ENCODE data around the gene RPUSD4.
A peak's percentile ranks its signal among the peaks of the same experiment; 100 is the strongest.

Gene RPUSD4

DNA sequence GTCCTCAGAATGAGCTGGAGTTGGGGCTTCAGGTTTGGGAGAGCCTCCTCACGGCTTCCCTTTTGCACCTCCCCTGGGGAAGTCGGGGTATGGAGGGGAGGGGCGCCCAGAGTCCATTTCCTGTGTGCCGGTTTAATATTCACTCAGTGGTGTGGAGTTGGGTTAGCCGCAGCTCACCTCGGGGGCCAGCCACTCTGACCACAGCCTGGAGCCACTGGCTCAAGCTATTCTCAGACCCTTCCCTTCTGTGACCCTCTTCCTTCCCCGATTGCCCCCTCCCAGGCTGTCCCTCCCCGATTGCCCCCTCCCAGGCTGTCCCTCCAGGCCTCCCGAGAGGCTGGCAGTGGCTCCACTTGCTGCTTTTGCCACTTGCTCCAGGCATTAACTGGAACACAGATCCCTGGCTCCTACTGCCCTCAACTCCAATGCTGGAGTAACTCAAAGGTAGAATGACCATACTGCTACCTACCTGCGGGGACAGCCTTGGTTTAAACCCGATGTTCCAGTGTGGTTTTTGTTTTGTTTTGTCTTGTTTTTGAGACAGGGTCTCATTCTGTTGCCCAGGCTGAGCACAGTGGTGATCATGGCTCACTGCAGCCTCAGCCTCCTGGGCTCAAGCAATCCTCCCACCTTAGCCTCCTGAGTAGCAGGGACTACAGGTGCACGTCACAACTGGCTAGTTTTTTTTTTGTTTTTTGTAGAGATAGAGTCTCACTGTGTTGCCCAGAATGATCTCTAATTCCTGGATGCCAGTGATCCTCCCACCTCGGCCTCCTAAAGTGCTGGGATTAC lies 29.3 kb downstream of the RPUSD4 start:
- no peak for DNase-seq

DNA sequence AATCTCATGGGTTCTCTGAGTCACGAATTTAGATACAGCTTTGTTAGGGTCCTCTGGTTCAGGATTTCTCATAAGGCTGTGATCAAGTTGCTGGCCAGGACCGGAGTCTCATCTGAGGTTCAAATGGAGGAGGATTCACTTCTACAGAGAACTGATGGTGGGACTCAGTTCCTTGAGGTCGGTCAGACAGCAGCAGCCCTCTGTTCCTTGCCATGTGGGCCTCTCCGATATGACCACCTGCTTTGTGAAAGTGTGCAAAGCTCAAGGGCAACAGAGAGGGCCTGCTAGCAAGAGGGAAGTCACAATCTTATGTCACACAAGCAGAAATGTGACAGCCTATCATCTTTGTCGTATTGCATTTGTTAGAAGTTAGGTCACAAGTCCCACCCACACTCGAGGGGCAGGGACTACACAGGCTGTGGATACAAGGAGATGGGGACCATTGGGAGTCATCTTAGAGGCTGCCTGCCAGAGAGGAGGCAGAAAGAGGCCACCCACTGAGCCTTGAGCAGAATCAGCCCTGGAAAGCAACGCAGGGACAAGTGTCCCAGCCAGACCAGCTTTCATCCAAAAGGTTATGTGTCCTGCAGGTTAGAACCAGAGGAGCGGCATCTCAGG lies 34.5 kb downstream of the RPUSD4 start:
- no peak for DNase-seq

DNA sequence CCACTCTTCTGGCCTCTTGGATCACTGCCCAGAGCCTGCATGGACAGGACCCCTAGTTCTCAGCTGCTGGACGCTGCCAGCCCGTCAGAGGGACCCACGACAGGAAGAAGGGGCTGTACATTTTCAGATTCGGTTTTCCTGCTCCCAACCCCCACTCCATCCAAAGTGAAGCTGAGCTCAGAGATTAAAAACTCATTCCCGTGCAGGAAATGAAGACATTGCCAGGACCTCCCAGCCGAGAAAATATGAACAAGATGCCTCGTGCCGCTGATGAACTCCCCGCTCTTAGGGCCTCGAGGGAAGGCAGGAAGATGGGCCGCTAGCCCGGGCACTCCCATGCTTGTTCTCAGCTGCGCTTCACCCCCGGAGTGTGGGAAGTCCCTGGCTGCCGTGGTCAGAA lies 36.1 kb downstream of the RPUSD4 start:
- no peak for DNase-seq

DNA sequence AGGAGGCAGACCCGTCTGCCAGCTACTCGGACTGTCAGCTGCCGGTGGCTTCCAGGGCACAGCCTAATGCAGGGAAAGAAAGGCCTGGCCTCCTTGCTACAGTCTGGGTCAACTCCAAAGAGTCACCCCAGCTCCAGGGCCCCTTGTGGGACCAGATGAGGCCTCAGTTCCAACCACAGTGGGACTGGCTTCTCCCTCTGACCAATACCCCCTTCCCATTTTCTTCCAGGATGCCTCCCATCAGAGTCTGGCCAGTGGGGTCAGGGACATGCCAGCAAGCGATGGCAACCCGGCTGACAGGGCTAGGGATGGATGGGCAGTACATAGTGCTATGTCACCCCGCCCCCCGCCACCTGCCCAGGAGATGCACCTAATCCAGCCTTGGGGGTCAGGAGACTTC lies 36.6 kb downstream of the RPUSD4 start:
- DNase-seq, result no peak

- DNase-seq, result no peak
Measured at GRCh38 chr11:126173257-126173656, 38.2 kb downstream of the RPUSD4 start.

DNA sequence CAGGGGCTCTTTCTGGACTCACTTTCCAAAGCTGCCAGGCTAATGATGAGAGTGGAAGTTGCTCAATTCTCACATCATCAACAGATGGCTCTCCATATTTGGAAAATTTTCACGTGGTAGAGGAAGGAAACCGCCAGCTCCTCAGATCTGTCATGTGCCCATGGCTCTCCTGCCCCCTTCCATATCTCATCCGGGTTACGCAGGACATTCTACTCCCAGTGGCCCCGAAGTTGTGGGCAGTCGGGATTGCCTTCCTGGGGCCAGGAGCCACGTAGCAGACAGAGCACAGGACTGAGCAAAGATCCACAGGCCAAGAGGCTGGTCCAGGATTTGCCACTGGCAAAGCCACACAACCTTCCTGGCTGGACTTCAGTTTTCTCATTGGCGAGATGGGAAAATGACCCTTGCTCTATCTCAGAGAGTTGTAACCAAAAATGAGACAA lies 38.8 kb downstream of the RPUSD4 start:
- no peak for DNase-seq

DNA sequence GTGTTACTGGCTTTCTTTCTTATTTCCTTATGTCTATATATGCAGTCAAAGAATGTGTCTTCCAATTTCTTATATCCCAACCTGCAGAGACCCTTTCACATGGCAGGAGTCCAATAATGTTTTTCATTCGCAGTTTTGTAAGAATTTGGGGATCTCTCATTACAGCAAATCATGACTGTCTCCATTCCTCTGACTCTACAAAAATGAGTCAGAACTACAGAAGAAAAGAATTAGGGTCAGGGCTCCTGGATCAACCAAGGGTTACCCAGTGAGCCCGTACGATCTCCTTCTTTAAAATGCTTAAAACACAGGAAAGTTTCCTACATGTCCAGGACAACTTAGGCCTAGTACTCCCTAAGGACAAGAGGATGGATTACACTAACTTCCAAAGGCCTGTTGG lies 42.2 kb downstream of the RPUSD4 start:
- no peak for DNase-seq

- no peak for DNase-seq
Measured at GRCh38 chr11:126167488-126167887, 44.0 kb downstream of the RPUSD4 start.

DNA sequence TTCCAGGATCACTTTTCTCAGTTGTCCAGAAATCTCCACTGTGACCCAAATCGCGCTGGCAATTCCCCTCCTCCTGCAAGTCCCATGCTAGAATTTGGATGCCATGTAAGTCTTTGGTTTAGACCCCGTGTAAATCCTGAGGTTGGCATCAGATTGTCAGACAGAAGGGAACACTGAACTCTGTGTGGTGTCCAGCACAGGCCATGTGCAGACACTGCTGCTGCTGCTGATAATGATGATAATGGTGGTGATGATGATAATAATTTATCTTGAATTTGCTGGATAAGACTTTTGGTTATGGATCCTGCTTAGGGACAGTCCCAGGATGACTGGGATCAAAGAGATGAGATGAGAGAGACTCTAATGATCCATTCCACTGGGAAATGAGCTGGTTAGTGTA lies 45.0 kb downstream of the RPUSD4 start:
- DNase-seq, result no peak

DNA sequence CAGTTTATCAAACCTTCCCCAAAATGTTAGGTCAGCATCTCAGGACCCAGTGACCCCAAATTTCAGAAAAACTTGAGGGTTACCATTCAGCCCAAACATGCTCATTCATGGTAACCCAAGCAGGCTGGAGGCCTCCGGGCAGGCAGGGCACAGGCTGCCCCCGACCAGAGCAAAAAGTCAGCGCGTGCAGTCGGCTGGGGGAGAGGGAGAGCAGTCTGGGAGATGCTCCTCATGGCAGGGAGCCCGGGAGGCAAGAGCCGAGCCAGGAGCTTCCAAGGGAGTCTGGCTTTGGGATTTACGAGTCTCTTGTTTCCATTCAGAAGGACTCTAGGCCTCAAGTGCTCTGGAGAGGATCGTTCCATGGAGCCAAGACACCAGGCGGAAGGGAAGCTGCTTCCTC lies 45.7 kb downstream of the RPUSD4 start:
- no peak for DNase-seq

- DNase-seq, result no peak
Measured at GRCh38 chr11:126165311-126165720, 46.1 kb downstream of the RPUSD4 start.

DNA sequence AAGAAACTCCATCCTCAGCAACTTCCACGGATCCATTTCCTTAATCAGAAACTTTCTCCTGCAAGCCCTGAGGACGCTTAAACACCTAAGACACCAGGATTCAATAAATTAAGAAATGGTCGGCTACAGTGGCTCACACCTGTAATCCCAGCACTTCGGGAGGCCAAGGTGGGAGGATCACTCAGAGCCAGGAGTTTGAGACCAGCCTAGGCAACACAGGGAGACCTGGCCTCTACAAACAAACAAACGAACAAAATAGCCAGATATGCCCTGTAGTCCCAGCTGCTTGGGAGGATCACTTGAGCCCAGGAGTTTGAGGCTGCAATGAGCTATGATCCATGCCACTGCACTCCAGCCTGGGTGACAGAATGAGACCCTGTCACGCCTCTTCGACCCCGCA lies 46.7 kb downstream of the RPUSD4 start:
- no peak for DNase-seq

- no peak for DNase-seq
Measured at GRCh38 chr11:126163779-126164178, 47.7 kb downstream of the RPUSD4 start.

DNA sequence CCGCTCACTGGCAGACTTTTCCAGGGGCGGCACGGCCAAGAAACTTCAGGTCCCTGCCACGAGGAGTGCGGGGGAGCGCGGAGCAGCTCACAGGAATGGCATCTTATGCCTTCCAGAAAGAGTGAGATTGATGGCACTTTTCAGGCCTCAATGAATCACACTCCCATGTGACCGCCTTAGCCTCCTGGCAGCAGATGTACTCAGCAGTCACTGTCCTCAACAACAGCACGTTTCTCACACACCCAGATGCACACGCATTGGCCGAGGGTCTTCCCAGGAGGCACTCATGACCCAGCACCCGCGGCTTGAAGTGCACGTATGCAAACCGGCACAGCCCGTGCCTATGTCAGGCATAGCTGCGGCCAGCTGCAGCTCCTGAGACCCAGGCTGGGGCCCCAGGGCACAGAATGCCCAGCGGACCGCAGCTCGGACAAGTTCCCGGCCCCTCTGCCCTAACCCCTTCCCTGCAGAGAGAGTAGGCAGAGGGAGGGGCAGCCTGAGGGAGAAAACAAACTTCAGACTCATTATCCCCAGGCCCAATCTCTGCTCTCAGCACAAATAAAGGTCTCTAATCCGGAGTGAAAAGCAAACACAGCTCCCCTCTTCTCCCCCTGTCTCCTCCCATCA lies 48.3 kb downstream of the RPUSD4 start:
- DNase-seq, result peak; percentile 64

- no peak for DNase-seq
Measured at GRCh38 chr11:126162306-126163030, 49.0 kb downstream of the RPUSD4 start.

DNA sequence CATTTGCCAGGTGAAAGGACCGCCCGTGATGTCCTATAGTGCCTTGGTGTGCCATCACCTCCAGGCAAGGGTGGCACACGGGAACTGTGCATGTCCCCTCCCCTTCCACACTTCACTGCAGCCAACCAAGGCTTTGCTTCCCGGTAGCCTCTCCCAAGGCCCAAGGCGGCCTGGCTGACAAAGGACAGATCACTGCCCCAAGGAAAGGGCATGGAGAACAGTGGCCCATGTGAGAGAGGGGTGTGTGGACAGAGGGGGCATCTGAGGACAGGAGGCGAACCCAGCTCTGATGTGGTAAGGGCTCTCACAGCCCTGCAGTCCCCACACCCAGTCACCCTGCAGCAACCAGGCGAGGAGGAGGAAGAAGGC lies 50.4 kb downstream of the RPUSD4 start:
- DNase-seq, result no peak

DNA sequence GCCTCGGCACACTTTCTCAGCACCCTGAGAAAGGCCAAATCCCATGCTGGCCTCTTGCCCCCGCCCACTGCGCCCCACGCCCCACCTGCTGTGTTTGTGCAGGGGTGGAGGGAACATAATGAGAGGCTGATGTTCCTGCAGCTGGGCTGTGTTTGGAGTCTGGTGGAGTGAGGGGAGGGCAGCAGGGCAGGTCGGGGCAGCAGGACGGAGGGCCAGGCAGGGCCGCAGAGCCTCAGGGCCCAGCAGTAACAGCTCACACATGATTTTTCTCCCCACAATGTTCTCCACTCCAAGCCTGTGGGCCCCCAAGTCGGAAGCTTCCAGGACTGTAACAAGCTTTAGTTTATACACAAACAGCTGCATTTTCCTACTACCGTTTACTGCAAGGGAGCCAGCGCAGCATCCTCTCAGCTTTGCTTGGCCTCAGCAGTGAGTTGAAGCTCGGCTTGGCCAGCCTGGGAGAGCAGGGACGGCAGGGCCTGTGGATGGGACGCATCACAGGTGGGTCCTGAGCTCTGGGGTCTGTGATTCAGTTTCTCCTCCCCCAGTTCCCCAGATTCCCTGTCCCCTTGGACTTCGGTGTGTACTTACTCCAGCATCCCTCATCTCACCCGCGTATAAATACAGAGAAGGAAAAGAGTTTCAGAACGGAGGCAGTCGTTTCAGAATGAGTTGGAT lies 51.0 kb downstream of the RPUSD4 start:
- no peak for DNase-seq

DNA sequence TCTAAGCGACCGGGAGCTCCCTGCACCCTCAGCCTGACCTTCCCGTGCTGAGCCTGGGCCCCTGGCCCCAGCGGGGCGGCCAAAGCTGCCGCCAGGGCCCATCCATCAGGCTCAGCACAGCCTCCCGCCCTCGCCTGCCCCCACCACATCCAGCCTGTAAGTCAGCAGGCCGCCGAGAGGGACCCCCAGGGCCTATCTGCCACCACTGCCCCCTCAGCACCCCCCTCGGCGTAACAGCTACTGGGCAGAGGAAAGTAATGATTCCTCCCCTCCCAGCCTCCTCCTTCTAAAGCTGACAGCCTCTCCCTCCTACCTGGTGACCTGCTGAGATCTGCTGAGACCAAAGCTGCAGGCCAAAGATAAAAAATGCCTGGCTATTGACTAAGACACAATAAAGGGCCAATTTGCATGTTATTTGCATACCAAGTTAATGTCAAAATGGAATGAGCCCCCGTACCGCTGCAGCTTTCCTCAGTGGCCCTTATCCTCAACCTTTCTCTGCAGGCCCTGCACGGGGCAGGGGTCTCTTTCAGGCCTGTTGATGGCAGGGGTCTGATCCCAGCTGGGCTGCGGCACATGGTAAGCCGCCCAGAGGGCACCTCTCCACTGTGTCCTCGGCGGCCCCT lies 51.6 kb downstream of the RPUSD4 start:
- DNase-seq, result no peak

DNA sequence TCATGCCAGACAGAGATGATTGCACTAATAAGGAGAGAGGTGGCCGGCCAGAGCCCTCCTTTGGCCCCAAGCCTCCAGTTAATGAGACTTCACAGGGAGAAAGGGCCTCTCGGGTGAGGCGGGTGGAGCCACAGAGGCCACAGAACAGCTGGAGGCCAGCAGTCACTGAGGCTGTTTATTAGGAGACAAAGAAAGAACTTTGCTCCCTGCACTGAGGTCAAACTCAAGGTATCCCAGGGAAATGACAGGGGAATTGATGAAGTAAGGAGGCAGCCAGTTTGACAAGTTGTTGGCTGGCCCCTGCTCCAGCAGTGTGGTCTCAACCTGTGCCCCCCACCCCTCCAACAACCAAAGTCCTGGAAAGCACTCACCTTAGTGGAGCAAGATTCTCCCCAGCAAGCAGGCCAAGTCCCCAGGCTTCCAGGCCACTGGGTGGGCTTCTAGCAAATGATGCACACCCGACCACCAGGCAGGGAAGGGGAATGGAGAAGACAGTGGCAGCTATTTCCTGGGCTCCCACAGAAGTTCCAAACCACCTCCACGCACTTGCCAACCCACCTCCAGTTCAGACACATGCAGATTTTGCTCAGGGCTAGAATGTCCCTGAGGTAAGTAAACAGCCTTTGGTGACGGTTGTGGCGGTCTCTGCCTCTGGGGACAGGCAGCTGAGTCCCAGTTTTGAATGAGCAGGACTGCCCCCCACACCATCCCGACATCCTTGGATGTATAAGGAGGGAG lies 53.2 kb downstream of the RPUSD4 start:
- no peak for DNase-seq

GRCh38 chr11:126157326-126158030 lies 54.0 kb downstream of the RPUSD4 start:
- no peak for DNase-seq

GRCh38 chr11:126156814-126157213 lies 54.6 kb downstream of the RPUSD4 start:
- DNase-seq, result no peak
